OCI-LY7 (cell line): Measurements from ENCODE around the gene PPP1R16B.

Source experiments
- CTCF ChIP-seq: fragments of 200-600 bp; sonication (generic); conservative IDR thresholded peaks from 2 replicates; pipeline ENCODE4 v1.5.1; 2014; ENCODE audit warnings: mild to moderate bottlenecking, antibody characterized with exemption, low read length, moderate library complexity, mixed read lengths
- EZH2phosphoT487 ChIP-seq: fragments of 200-600 bp; sonication (generic); IDR thresholded peaks from 2 replicates; pipeline ENCODE4 v1.6.1; 2018; ENCODE audit warnings: low read depth, borderline replicate concordance, mild to moderate bottlenecking, mixed run types, antibody characterized with exemption, low read length, moderate library complexity, mixed read lengths

DNA sequence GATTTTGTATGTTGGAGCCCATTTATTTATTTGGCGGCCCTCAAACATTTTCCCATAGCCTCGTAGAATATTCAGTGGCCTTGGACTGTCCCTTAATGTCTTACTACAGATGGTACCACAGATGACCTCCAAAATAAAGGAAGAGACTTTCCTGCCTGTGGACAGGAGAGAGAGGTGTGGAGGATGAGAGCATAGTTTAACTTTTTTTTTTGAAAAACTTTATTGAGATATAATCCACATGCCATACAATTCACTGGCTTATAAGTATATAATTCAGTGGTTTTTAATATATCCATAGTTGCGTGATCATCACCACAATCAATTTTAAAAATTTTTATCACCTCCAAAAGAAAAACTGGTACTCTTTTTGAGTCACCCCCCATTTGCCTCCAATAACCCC is 4.6 kb upstream of the PPP1R16B start:
- TF ChIP-seq EZH2phosphoT487, result no peak
- no peak for TF ChIP-seq CTCF
